Activated CD8-positive, alpha-beta T cell treated with anti-CD3 and anti-CD28 coated beads, Interleukin-2, amount 10 ng/mL, durations not matched to agents 7 days and 5 days (primary cell): ENCODE results near the gene ZNF513. TPM values are rescaled to one million over a fixed set of nuclear protein-coding genes. Genes with fewer than 3 reads are reported as not detected.
"Not testable (repeated sequence)": the region's sequence is repeated elsewhere in the genome, so short reads cannot be mapped to it uniquely, and the experiment has no call there.

Source experiments
- ATAC-seq: fragments of 150-1000 bp; cut with Tn5 transposase; one replicate; pipeline ENCODE4 v1.10.0; 2021; ENCODE audit warnings: moderate library complexity
- CTCF ChIA-PET: fragments of 350-600 bp; sonication (Branson Sonifier 250); formaldehyde crosslinking; loops from one replicate; lab custom pipeline; 2021; ENCODE audit warnings: antibody characterized with exemption; lab: Charles Lee
- POLR2A ChIA-PET: fragments of 350-600 bp; sonication (Branson Sonifier 250); formaldehyde crosslinking; loops from one replicate; lab custom pipeline; 2021; ENCODE audit warnings: antibody characterized with exemption; lab: Charles Lee
- DNase-seq: peaks from one replicate; pipeline ENCODE4 v3.0.0-alpha.2; 2020
- H3K27ac Mint-ChIP-seq: one replicate; pipeline ENCODE4 v1.8.0; 2021; ENCODE audit warnings: mild to moderate bottlenecking, mixed read lengths
- H3K27me3 Mint-ChIP-seq: one replicate; pipeline ENCODE4 v1.8.0; 2021; ENCODE audit warnings: low read depth, mixed read lengths
- H3K36me3 Mint-ChIP-seq: one replicate; pipeline ENCODE4 v1.8.0; 2021; ENCODE audit warnings: low read depth, mixed read lengths
- H3K4me1 Mint-ChIP-seq: one replicate; pipeline ENCODE4 v1.8.0; 2021; ENCODE audit warnings: low read depth, mixed read lengths
- H3K4me3 Mint-ChIP-seq: one replicate; pipeline ENCODE4 v1.8.0; 2021; ENCODE audit warnings: mild to moderate bottlenecking, mixed read lengths
- H3K9me3 Mint-ChIP-seq: one replicate; pipeline ENCODE4 v1.8.0; 2022; ENCODE audit warnings: mixed read lengths; ENCODE audit not compliant: insufficient read depth
- total RNA-seq, 2 experiments: library from RNA; stranded (reverse); gene quantifications; one replicate each; pipeline ENCODE4 v1.2.3, GENCODE V29; 2021

The ZNF513 gene
- 10 to 100 TPM; 11.8 to 13.3 TPM for total RNA-seq

GRCh38 chr2:27380626-27381545, at the start of gene ZNF513:
Gene ZNF513 (minus strand): TSS chr2:27380734. CDS start chr2:27380526, 208 bp downstream.
- peak within 1 kb of the TSS; percentile 90 for H3K4me3 Mint-ChIP-seq
- CTCF ChIA-PET: interaction anchor here (1.6 to 2.1 kb wide), 6 partner anchors 10 to 303 kb away, joined by 4 to 9 read pairs (median 6); partner anchors contain the start of genes NRBP1 and SNX17
- H3K27me3 Mint-ChIP-seq: no peaks in the 10 kb centered on the region
- peak within 1 kb of the TSS; percentile 97 for H3K27ac Mint-ChIP-seq
- DNase-seq: peak; percentile 90
- peak; percentile 85 for ATAC-seq
- POLR2A ChIA-PET: interaction anchor here (1.0 to 3.6 kb wide), 8 partner anchors 10 to 230 kb away, joined by 3 to 57 read pairs (median 5); partner anchors contain the start of genes EIF2B4, MPV17, NRBP1 and PPM1G
- H3K4me1 Mint-ChIP-seq: peaks cover 33% of the 10 kb centered on the region
- peaks cover 80% of the 10 kb centered on the region for H3K36me3 Mint-ChIP-seq
- H3K9me3 Mint-ChIP-seq: no peaks in the 10 kb centered on the region

GRCh38 chr2:27428978-27429541, 48.5 kb upstream of the ZNF513 start:
- Mint-ChIP-seq H3K27ac (peak overlapping the region; percentile 89), H3K9me3 (no peaks in the 10 kb centered on the region), H3K27me3 (no peaks in the 10 kb centered on the region)

GRCh38 chr2:27428213-27428977, 47.9 kb upstream of the ZNF513 start, which contains the start of gene NRBP1:
Gene NRBP1 (plus strand): TSS chr2:27428631. CDS start chr2:27433274, 4,643 bp downstream.
- no peaks in the 10 kb centered on the region for H3K27me3 Mint-ChIP-seq
- peak within 1 kb of the TSS; percentile 98 for H3K27ac Mint-ChIP-seq
- peaks cover 31% of the 10 kb centered on the region for H3K4me1 Mint-ChIP-seq
- POLR2A ChIA-PET: interaction anchor here (0.9 to 4.4 kb wide), 10 partner anchors 9 to 241 kb away, joined by 3 to 41 read pairs (median 4); partner anchors contain the start of genes MPV17, PPM1G, ZNF512 and ZNF513
- H3K4me3 Mint-ChIP-seq: peak within 1 kb of the TSS; percentile 99
- peaks cover 11% of the 10 kb centered on the region for H3K36me3 Mint-ChIP-seq
- peak; percentile 93 for DNase-seq
- peak; percentile 92 for ATAC-seq
- CTCF ChIA-PET: interaction anchor here (0.9 to 4.6 kb wide), 7 partner anchors 19 to 255 kb away, joined by 3 to 38 read pairs (median 5); partner anchors contain the start of genes CCDC121, EIF2B4, GPN1 and PPM1G
- H3K9me3 Mint-ChIP-seq: no peaks in the 10 kb centered on the region

More at GRCh38 chr2:27428978-27429541, 48.5 kb upstream of the ZNF513 start:
- ATAC-seq (peak; percentile 76), DNase-seq (peak; percentile 80)
- peak overlapping the region; percentile 99 for H3K4me3 Mint-ChIP-seq
- H3K36me3 Mint-ChIP-seq: peaks cover 18% of the 10 kb centered on the region
- ChIA-PET POLR2A (interaction anchor here (0.8 to 4.4 kb wide), 11 partner anchors 10 to 240 kb away, joined by 3 to 41 read pairs (median 5); partner anchors contain the start of genes MPV17, PPM1G, ZNF512 and ZNF513), CTCF (interaction anchor here (0.6 to 4.6 kb wide), 10 partner anchors 8 to 254 kb away, joined by 3 to 38 read pairs (median 6); partner anchors contain the start of genes CCDC121, EIF2B4, GPN1 and PPM1G)
- peaks cover 31% of the 10 kb centered on the region for H3K4me1 Mint-ChIP-seq

GRCh38 chr2:27427863-27428212, 47.3 kb upstream of the ZNF513 start:
- no peak for ATAC-seq
- H3K27me3 Mint-ChIP-seq: no peaks in the 10 kb centered on the region
- H3K9me3 Mint-ChIP-seq: no peaks in the 10 kb centered on the region
- peak overlapping the region; percentile 98 for H3K27ac Mint-ChIP-seq
- peaks cover 31% of the 10 kb centered on the region for H3K4me1 Mint-ChIP-seq
- DNase-seq: no peak
- peak overlapping the region; percentile 95 for H3K4me3 Mint-ChIP-seq
- H3K36me3 Mint-ChIP-seq: peaks cover 6% of the 10 kb centered on the region
- CTCF ChIA-PET: interaction anchor here (0.9 to 4.3 kb wide), 3 partner anchors 18 to 201 kb away, joined by 3 to 38 read pairs (median 4); partner anchors contain the start of genes CCDC121, GPN1 and PPM1G
- POLR2A ChIA-PET: interaction anchor here (1.0 to 4.4 kb wide), 6 partner anchors 8 to 56 kb away, joined by 3 to 41 read pairs (median 5); partner anchors contain the start of genes PPM1G and ZNF513

- H3K9me3 Mint-ChIP-seq, DNase-seq, H3K36me3 Mint-ChIP-seq, H3K4me3 Mint-ChIP-seq, H3K27ac Mint-ChIP-seq, ATAC-seq, POLR2A ChIA-PET, H3K27me3 Mint-ChIP-seq: not testable (repeated sequence)
- H3K4me1 Mint-ChIP-seq: peaks cover 15% of the 10 kb centered on the region
- CTCF ChIA-PET: interaction anchor here (1.1 kb wide), 1 partner anchor 11 kb away, joined by 3 read pairs; no protein-coding TSS in a partner anchor
Observed at GRCh38 chr2:27425039-27425438, 44.5 kb upstream of the ZNF513 start.

GRCh38 chr2:27422958-27423357, 42.4 kb upstream of the ZNF513 start:
- CTCF ChIA-PET: no interaction called here

GRCh38 chr2:27421660-27422250, 41.2 kb upstream of the ZNF513 start:
- H3K4me1 Mint-ChIP-seq: no peaks in the 10 kb centered on the region
- H3K27me3 Mint-ChIP-seq: peaks cover 6% of the 10 kb centered on the region
- no peaks in the 10 kb centered on the region for H3K36me3 Mint-ChIP-seq
- no peak overlapping the region for H3K4me3 Mint-ChIP-seq
- CTCF ChIA-PET: interaction anchor here (1.1 to 2.2 kb wide), 2 partner anchors 8 to 119 kb away, joined by 5 to 9 read pairs; no protein-coding TSS in a partner anchor
- ATAC-seq (no peak), DNase-seq (no peak)
- POLR2A ChIA-PET: no interaction called here
- no peaks in the 10 kb centered on the region for H3K9me3 Mint-ChIP-seq
- no peak overlapping the region for H3K27ac Mint-ChIP-seq

More at GRCh38 chr2:27422958-27423357, 42.4 kb upstream of the ZNF513 start:
- Mint-ChIP-seq H3K4me1 (peaks cover 6% of the 10 kb centered on the region), H3K36me3 (no peaks in the 10 kb centered on the region), H3K27me3 (peaks cover 6% of the 10 kb centered on the region), H3K4me3 (no peak overlapping the region), H3K27ac (no peak overlapping the region), H3K9me3 (no peaks in the 10 kb centered on the region)
- DNase-seq (no peak), ATAC-seq (no peak)
- POLR2A ChIA-PET: interaction anchor here (1.2 kb wide), 1 partner anchor 14 kb away, joined by 6 read pairs; the partner anchor contains the start of gene PPM1G

GRCh38 chr2:27420996-27421395, 40.5 kb upstream of the ZNF513 start:
- no peak overlapping the region for H3K27ac Mint-ChIP-seq
- no peak overlapping the region for H3K4me3 Mint-ChIP-seq
- H3K27me3 Mint-ChIP-seq: peaks cover 6% of the 10 kb centered on the region
- DNase-seq: no peak
- no peaks in the 10 kb centered on the region for H3K9me3 Mint-ChIP-seq
- H3K36me3 Mint-ChIP-seq: no peaks in the 10 kb centered on the region
- no peak for ATAC-seq
- CTCF ChIA-PET: interaction anchor here (1.1 to 2.2 kb wide), 2 partner anchors 9 to 118 kb away, joined by 5 to 9 read pairs; no protein-coding TSS in a partner anchor
- no peaks in the 10 kb centered on the region for H3K4me1 Mint-ChIP-seq
- POLR2A ChIA-PET: no interaction called here

- DNase-seq (no peak), ATAC-seq (no peak)
- ChIA-PET CTCF (no interaction called here), POLR2A (no interaction called here)
- Mint-ChIP-seq H3K9me3 (no peaks in the 10 kb centered on the region), H3K4me3 (no peak overlapping the region), H3K27me3 (peaks cover 12% of the 10 kb centered on the region), H3K4me1 (no peaks in the 10 kb centered on the region), H3K27ac (no peak overlapping the region), H3K36me3 (no peaks in the 10 kb centered on the region)
Observed at GRCh38 chr2:27416151-27416550, 35.6 kb upstream of the ZNF513 start.

- DNase-seq (no peak), ATAC-seq (no peak)
- peaks cover 9% of the 10 kb centered on the region for H3K36me3 Mint-ChIP-seq
- CTCF ChIA-PET: no interaction called here
- H3K4me3 Mint-ChIP-seq: no peak overlapping the region
- POLR2A ChIA-PET: no interaction called here
- no peaks in the 10 kb centered on the region for H3K9me3 Mint-ChIP-seq
- H3K4me1 Mint-ChIP-seq: peaks cover 17% of the 10 kb centered on the region
- H3K27me3 Mint-ChIP-seq: peaks cover 8% of the 10 kb centered on the region
- no peak overlapping the region for H3K27ac Mint-ChIP-seq
Observed at GRCh38 chr2:27412419-27413152, 32.1 kb upstream of the ZNF513 start.
